Hematopoietic multipotent progenitor cell treated with erythropoietin and hydrocortisone succinate and interleukin-3 and kit ligand, for 6 days (in vitro differentiated cells): ENCODE measurements around the gene DEAF1.
A peak's percentile ranks its signal among the peaks of the same experiment; 100 is the strongest.

Experiments used
- DNase-seq: peaks from one replicate; pipeline ENCODE4 v3.0.0-alpha.2; 2015

The DEAF1 gene

DNA sequence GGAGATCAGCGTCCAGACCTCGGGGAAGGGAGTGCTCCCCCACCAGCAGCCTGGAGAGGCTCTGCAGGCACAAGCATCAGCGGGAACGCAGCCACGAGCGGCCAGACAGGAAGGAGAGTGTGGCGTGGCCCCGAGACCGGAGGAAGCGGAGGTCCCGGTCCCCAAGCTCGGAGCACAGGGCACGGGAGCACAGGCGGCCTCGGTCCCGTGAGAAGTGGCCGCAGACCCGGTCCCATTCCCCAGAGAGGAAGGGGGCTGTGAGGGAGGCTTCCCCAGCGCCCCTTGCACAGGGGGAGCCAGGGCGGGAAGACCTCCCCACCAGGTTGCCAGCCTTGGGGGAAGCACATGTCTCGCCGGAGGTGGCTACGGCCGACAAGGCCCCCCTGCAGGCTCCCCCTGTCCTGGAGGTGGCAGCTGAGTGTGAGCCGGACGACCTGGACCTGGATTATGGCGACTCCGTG lies 86.2 kb downstream of the DEAF1 start:
- DNase-seq: no peak

DNA sequence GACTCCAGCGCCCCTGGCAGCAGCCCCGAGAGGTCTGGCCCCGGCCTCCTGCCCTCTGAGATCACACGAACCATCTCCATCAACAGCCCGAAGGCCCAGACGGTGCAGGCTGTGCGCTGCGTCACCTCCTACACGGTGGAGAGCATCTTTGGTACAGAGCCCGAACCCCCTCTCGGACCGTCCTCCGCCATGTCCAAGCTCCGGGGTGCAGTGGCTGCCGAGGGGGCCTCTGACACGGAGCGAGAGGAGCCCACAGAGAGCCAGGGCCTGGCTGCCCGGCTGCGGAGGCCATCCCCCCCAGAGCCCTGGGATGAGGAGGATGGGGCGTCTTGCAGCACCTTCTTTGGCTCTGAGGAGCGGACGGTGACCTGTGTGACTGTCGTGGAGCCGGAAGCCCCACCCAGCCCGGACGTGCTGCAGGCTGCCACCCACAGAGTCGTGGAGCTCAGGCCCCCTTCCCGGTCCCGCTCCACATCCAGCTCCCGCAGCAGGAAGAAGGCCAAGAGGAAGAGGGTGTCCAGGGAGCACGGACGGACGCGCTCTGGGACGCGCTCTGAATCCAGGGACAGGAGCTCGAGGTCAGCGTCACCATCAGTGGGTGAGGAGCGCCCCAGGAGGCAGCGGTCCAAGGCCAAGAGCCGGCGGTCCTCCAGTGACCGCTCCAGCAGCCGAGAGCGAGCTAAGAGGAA lies 86.9 kb downstream of the DEAF1 start:
- DNase-seq: no peak

DNA sequence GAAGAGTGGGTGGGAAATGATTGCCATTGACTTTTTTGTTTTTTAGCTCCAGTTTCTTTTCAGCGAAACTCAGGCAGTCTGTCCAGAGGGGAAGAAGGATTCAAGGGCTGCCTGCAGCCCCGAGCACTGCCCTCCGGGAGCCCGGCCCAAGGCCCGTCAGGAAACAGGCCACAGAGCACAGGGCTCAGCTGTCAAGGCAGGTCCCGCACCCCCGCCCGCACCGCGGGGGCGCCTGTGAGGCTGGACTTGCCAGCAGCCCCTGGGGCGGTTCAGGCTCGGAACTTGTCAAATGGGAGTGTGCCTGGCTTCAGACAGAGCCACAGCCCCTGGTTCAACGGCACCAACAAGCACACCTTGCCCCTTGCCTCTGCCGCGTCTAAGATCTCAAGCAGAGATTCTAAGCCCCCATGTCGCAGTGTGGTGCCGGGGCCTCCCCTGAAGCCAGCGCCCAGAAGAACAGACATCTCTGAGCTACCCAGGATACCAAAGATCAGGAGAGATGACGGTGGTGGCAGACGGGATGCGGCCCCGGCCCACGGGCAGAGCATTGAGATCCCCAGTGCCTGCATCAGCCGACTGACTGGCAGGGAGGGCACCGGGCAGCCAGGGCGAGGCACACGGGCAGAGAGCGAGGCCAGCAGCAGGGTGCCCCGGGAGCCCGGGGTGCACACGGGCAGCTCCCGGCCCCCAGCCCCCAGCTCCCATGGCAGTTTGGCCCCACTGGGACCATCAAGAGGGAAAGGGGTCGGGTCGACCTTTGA lies 87.8 kb downstream of the DEAF1 start:
- DNase-seq: no peak

DNA sequence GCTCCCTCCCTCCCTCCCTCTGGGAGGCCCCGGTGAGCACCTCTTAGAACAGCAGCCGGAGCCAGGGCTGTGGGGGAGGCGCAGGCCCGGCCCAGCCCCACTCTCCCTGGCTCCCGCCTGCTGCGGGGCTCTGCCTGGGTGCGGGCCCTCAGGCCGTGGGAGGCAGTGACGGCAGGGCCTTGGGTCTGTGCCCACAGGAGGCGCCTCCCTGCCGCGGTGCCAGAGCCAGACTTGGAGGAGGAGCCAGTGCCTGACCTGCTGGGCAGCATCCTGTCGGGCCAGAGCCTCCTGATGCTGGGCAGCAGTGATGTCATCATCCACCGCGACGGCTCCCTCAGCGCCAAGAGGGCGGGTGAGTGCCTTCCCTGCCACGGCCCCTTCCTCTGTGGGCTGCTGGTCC lies 88.8 kb downstream of the DEAF1 start:
- DNase-seq: peak; percentile 47

DNA sequence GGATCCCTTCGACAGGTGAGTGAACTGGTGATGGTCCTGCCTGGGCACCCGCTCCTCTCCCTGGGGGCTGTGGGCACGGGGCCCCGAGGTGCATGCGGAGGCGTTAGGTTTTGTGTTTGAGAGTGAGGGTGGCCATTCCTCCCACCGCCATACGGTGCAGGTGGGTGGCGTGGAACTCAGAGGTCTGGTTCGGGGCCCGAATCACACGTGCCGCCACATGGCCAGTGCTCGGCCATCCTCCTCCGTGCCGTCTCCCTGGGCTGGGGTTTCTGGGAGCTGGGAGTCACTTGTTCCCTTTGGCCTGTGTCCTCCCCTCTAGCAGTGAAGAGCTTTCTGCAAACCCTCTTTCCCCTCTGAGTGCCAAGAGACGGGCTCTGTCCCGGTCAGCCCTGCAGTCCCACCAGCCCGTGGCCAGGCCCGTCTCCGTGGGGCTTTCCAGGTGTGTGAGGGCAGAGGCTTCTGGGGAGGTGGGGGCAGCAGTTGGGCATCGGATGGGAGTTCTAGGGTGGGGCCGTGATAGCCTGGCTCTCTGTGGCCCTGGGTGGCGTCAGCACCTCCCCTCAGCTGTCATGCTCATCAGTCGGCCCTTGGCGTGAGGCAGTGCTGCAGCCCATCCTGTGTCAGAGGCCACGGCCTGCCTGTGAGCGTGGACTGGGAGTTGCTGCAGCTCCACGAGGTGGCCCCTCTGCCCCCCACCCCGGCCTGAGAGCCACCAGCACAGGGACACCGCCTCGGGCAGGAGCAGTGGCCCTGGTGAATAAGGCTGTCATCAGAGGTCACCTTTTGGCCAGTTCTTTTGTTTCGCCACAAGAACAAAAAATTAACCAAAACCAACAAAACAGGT lies 89.5 kb downstream of the DEAF1 start:
- no peak for DNase-seq

DNA sequence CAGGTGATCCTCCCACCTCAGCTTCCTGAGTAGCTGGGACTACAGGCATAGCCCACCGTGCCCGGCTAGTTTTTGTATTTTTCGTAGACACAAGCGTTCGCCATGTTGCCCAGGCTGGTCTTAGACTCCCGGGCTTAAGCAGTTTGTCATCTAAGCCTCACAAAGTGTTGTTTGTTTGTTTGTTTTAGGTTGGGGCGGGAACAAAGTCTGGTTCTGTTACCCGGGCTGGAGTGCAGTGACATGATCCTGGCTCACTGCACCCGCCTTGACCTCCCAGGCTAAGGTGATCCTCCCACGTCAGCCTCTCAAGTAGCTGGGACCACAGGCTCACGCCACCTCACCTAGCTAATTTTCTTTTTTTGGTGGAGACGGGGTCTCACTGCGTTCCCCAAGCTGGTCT lies 91.9 kb downstream of the DEAF1 start:
- DNase-seq: no peak

DNA sequence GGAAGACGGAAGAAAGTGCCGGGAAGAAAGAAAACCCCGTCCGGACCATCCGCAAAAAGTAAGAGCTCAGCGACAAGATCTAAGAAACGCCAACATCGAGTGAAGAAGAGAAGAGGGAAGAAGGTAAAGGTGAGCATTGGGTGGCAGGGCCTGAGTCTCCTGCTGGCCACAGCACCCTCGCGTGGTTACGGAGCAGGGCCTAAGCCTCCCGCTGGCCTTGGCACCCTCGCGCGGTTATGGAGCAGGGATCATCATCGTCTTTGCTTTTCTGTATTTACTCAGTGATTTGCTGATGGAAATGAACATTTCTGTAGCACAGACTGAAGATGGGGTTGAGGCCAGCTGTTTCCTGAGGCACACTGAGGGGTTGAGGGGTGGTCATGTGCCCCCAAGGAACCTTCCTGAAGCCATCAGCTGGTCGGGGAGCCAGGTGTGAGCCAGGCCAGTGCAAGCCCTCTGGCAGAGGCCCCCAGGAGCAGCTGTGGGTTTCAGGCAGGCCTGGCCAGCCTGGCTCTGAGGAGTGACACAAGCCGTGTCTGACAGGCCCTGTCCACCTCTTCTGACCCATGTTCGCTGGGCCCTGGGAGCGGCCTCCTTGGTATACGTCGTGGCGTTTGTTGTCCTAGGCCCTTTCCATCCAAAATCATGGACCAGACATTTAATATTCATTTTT lies 93.3 kb downstream of the DEAF1 start:
- no peak for DNase-seq

DNA sequence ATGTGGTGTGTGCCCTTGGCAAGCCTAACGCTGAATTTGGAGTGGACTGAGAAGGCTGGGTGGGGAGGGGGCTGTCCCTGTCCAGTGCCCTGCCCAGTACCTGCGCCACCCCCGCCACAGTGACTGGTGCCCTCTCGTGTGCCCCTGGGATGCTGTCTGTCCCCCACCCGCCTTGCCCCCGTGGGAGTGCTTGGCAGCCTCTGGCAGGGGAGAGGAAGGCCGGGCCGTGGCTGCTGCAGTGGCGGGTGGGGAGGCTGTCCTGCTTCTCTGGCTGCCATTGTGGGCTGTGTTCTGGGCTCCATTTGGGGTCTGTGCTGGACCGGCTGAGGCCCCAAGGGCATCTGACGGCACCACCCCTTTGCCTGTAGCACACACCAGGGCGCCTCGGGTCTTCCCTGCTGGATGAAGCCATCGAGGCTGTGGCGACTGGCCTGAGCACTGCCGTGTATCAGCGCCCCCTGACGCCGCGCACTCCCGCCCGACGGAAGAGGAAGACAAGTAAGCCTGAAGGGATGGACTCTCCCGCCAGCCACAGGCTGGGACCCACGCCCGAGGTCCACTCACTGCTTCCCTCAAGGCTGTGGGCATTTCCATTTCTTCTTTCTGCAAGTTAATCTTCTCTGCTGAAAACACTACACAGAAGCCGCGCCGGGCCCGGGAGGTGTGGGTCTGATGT lies 96.9 kb downstream of the DEAF1 start:
- no peak for DNase-seq

DNA sequence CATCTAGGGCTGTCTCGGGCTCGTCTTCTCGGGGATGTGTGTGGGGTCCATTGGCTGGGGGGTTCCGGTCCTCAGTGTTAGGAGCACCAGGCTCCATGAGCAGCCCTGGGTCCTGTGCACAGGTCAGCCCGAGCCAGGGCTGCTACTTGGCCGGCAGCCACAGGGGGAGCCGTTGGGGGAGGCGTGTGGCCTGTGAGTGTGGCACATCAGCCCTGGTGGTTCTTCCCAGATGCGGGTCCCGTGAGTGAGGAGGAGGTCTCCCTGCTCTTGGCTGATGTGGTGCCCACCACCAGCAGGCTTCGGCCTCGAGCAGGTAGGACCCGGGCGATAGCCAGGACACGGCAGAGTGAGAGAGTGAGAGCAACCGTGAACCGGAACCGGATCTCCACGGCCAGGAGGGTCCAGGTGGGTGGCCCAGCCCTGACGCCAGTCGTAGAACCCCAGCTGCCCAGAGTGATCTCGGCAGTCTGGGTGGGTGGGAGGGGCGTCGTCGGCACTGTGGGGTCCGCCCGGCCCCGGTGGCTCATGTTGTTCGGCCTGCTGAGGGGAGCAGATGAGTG lies 97.8 kb downstream of the DEAF1 start:
- DNase-seq: peak; percentile 33

DNA sequence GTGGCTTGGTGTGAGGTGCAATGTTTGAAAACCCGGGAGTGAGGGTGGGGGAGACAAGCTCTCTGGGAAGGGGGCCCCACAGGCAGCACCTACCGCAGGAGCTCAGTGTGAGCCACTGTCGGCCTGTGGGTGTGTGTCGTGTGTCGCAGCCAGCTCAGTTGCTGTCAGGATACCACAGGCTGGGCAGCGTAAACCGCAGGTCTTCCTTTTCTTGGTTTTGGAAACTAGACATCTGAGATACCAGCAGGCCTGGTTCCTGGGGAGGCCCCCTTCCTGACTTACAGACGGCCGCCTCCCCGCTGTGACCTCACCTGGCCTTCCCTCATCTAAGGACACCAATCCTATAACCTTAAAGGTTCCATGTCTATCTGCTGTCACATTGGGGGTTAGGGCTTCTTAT lies 98.6 kb downstream of the DEAF1 start:
- no peak for DNase-seq

DNA sequence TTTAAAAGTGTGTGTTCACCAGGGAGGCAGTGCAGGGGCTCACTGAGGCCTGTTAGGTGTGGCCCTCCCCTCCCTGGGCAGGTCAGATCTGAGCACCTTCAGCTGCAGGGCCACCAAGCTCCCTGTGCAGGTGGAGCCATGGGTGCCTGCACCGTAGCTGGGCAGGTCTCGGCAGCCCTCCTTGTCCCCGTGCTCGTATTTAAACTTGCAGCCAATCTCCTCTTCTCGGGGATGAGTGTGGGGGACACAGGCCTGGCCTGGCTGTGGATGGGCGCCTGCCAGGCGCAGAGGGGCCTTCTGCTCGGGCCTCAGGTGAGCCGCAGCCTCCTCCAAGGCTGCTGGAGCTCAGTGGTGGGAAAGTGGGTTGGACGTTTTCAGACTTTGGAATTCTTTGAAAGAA lies 99.6 kb downstream of the DEAF1 start:
- DNase-seq: no peak
